CD4-positive, alpha-beta T cell treated with Interleukin-21 for 1 hour (primary cell): ENCODE data around the gene SUCLG2.

Experiments
- DNase-seq: peaks from one replicate; pipeline ENCODE4 v3.0.0-alpha.2; 2020

SUCLG2 gene

DNA sequence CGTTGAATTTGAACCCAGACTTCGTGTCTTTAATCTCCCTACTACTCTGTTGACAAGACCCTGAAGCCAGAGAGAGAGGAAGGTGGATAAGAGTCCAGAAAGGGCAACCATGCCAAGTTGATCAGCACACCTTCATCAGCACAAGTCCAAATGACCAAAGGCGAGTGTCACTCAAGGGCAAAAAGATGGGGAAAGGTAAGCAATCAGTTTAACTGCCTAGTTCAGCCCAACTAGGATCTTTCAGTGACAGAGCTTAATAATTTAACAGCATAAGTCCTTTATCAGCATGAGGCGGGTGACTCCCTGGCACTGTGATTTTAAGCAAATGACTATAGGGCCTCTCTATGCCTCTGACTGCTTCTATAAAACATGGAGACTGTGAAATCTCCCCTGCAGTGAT, 6.2 kb downstream of the SUCLG2 start:
- no peak for DNase-seq

DNA sequence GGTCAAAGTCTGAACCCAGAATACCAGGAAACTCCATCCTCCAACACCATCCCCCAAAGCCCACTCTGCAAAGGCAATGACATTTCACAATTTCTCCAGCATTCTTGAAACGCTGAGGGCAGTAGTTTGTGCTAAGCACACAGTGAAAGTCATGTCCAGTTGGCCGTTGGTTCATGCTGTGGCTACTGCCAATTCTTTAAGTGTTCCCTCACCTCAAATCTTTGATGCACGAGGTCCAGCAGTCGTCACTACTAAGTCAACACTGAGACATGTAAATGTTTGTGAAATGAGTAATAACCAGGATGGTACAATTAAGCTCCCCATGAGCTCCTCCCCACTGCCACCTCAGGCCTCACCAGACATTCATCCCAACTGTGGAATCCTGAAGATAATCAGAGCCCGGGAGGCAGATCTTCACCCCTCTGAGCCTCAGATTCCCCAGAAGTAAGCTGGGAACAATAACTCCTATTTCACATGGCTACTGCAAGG, 7.0 kb downstream of the SUCLG2 start:
- DNase-seq = no peak

DNA sequence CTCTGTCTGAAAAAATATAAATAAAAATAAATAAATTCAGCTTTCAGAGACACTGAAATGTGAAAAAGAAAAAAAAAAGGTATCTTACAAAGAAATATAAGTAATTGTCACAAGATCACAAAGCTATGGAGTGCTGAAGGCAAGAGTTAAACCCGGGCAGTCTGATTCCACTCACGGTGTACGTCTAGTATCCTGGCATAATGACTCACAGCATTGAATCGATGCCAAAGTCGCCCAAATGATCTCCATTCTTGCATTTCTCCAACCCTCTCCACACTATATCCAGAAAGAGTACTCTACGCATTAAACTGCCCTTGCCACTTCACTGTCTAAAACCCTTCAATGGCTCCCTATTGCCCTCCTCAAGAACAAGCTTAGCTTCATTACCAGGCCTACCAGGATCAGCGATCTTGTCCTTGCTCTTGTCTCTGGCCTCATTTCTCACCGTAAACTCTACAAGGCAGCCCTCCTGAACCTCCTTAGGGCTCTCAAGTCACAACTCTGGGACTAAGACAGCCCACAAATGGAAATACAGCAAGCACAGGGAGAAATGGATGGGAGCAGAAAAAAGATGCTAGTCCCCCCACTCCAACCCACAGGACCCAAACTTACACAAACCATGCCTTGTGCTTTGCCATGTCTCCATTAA, 7.7 kb downstream of the SUCLG2 start:
- no peak for DNase-seq

DNA sequence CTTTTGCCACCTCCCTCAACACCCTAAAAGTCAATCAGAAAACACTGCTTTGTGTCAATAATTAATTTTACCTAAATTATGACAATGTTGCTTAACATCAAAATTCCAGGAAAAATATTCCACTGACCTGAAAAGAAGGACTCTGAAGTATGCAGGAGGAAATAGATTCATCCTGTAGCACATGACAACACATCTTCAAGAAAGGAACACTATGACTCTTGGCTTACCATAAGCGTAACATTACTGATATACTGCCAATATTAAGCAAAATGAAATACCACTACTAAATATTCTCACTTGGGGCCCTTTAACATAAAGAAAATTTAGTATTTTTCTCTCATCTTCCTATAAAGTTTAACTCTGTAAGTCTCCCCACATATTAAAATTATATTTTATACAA, 9.6 kb downstream of the SUCLG2 start:
- no peak for DNase-seq

GRCh38 chr3:67642734-67643133, 11.7 kb downstream of the SUCLG2 start:
- no peak for DNase-seq

- no peak for DNase-seq
Observed at GRCh38 chr3:67642190-67642589, 12.2 kb downstream of the SUCLG2 start.

GRCh38 chr3:67641451-67641850, 13.0 kb downstream of the SUCLG2 start:
- no peak for DNase-seq

GRCh38 chr3:67640023-67640660, 14.3 kb downstream of the SUCLG2 start:
- no peak for DNase-seq

DNA sequence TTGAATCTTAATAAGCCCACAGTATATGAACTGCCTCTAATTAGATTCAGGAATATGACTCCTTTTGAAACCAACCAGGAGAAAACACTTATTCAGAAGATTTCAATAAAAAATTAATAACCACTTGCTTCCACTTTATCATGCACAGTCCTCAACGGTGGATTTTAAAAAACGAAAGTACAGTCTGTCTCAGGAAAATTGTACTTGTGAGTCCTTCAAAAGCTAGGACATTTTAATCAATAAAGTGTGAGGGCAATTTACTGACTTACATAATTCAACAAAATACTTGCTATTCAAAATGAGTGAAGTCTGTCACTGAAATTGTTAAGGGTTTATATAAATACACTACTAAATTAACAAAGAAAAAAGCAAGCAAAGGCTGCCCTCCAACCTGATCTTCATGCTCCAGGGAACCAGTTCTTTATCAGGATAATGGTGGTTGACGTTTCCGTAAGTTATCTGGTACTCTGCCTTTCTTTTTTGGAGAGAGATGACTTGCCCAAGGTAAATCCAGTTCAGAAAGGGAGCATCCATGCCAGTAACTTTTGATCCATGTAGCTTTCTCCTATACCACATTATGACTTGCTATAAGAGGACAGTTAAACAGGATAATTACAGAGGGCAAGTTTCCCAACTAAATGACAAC, 17.0 kb downstream of the SUCLG2 start:
- no peak for DNase-seq

GRCh38 chr3:67635806-67636205, 18.6 kb downstream of the SUCLG2 start:
- no peak for DNase-seq

DNA sequence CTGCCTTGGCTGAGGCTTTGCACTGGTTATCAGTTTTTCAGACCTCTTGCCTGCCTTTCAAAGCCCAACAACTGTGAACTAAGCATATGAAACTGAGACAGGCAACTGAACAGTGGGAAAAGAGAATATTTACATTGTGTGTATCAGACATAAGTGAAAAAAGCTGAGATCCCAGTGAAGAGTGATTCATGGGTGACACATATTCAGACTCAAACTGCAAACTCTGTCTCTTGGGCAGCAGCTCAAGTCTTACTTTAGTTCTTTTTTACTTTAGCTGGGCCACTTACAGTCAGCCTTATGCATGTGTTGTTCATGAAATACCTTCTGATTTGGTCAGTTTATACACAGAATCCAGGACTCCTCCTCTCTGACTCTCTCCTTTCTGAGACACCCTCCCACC, 19.2 kb downstream of the SUCLG2 start:
- DNase-seq = no peak

- no peak for DNase-seq
Observed at GRCh38 chr3:67630666-67631362, 23.6 kb downstream of the SUCLG2 start.

- DNase-seq = no peak
Observed at GRCh38 chr3:67624687-67625086, 29.7 kb downstream of the SUCLG2 start.

- no peak for DNase-seq
Observed at GRCh38 chr3:67624078-67624477, 30.3 kb downstream of the SUCLG2 start.

DNA sequence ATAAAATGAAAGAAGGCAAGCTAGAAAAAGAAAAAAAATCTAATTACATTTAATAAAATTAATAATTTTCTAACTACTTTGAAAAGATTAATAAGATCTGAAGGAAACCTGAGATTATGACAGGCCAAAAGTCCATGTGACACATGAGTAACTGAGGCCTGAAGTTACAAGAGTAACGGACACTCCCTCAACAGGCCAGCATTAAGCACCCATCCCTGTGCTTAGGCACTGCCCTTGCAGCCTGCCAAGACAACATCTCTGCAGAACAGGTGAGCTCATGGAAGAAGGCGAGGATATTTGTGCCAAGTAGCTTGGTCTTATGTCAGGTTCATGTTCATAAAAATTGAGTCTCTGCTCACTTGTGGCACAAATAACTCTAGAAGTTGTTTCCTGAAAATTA, 31.8 kb downstream of the SUCLG2 start:
- DNase-seq = no peak

- no peak for DNase-seq
Observed at GRCh38 chr3:67620869-67621268, 33.5 kb downstream of the SUCLG2 start.

DNA sequence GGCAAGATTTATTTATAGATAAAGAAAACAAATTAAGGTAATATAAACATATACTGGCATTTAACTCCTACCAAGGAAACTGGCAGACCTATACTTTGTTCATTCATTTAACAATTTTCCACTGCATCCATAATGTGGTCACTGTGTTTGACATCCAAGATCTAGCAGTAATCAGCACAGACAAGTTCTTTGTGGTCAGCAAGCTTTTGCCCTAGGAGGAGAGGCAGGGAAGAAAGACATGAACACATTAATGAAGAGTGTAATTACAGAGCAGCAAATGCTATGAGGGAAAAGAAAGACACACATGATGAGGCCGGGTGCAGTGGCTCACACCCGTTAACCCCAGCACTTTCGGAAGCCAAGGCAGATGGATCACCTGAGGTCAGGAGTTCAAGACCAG, 34.4 kb downstream of the SUCLG2 start:
- DNase-seq = no peak

GRCh38 chr3:67617518-67617917, 36.9 kb downstream of the SUCLG2 start:
- DNase-seq = no peak

DNA sequence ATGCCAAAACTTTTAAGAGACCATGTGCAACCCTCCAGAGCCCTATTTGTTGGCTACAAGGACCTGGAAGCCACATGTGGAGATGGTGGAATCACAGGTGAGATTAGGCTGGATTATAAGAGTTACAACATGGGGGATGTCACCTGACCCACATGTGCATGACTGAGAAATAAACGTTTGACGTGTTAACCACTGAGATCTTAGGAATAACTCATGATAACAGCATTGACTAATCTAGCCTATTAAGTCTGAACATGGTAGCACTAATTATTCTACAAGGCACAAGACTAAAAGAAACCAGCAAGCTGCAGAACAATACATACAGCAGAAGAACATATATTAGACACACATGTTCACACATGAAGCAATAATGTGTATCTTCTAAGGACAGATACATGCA, 38.4 kb downstream of the SUCLG2 start:
- no peak for DNase-seq

- DNase-seq = no peak
Observed at GRCh38 chr3:67614195-67614594, 40.2 kb downstream of the SUCLG2 start.

GRCh38 chr3:67610458-67610857, 44.0 kb downstream of the SUCLG2 start:
- no peak for DNase-seq

DNA sequence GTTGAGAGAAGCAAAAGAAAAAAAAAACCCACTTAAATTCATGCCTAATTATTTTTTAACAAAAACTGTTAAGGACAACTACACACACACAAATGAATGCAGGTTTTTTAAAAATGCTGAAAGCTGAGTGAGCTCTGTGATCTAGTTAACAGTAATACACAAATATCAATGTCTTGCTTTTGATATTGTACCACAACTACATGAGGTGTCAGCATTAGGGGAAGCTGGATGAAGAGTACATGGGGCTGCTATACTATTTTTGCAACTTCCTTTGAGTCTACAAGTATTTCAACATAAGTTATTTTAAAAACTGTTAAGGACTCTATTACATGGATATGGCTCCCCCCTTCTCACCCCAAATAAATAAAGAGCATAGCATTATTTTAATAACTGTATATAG, 44.7 kb downstream of the SUCLG2 start:
- no peak for DNase-seq

- DNase-seq = no peak
Observed at GRCh38 chr3:67608034-67608433, 46.4 kb downstream of the SUCLG2 start.

DNA sequence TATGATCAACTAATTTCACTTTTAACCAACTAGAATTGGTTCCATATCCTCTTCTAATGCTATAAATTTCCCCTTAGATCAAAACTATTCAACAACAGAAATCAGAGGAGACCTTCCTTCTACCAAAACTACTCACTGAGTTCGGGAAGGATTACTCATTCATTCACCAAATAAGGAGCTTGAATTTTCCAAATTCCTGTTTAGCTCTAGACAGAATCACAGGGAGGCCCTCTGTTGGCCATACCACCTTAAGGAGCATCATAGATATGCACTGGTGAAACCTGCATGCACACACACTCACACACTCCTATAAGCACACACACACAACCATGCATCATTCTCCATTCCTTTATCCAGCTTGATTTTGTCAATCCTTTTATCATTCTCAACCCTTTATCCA, 49.0 kb downstream of the SUCLG2 start:
- no peak for DNase-seq
